ENCODE measurements around the gene GNG7. TPM values are rescaled to one million over a fixed set of nuclear protein-coding genes. Genes with fewer than 3 reads are reported as not detected.
"Not testable (repeated sequence)": the region's sequence is repeated elsewhere in the genome, so short reads cannot be mapped to it uniquely, and the experiment has no call there.

Gene GNG7
- polyA plus RNA-seq, 3 donors from 2014 or later, result 0.22 to 0.84 (median 0.33) TPM

GRCh38 chr19:2713170-2713569 lies 10.7 kb upstream of the GNG7 start:
- not testable (repeated sequence) for H3K9me3 Mint-ChIP-seq; H3K27ac Mint-ChIP-seq; H3K27me3 Mint-ChIP-seq (ENCODE audit: low read depth in 3 of 3); H3K4me1 Mint-ChIP-seq; H3K36me3 Mint-ChIP-seq; DNase-seq; H3K4me3 Mint-ChIP-seq

- no peak for DNase-seq
- no peaks in the 10 kb centered on the region for H3K4me1 Mint-ChIP-seq
Measured at GRCh38 chr19:2711875-2712205, 9.3 kb upstream of the GNG7 start.

GRCh38 chr19:2711172-2711874 lies 8.8 kb upstream of the GNG7 start:
- Mint-ChIP-seq H3K9me3 (peaks cover 0 to 9% (median 1%) of the 10 kb centered on the region in 6 donors), H3K36me3 (peaks cover 0 to 4% (median 0%) of the 10 kb centered on the region in 3 donors), H3K4me3 (no peak overlapping the region), H3K4me1 (no peaks in the 10 kb centered on the region), H3K27me3 (ENCODE audit: low read depth in 3 of 3) (peaks cover 0 to 4% (median 3%) of the 10 kb centered on the region in 3 donors), H3K27ac (no peak overlapping the region)
- DNase-seq, result no peak

More at GRCh38 chr19:2711875-2712205, 9.3 kb upstream of the GNG7 start:
- peaks cover 0 to 9% (median 2%) of the 10 kb centered on the region in 6 donors for H3K9me3 Mint-ChIP-seq
- H3K27me3 Mint-ChIP-seq (ENCODE audit: low read depth in 3 of 3), result peaks cover 0 to 4% (median 2%) of the 10 kb centered on the region in 3 donors
- H3K36me3 Mint-ChIP-seq, result peaks cover 0 to 4% (median 0%) of the 10 kb centered on the region in 3 donors
- H3K27ac Mint-ChIP-seq, result no peak overlapping the region
- no peak overlapping the region for H3K4me3 Mint-ChIP-seq

- DNase-seq, result no peak
- Mint-ChIP-seq H3K27ac (no peak overlapping the region), H3K4me3 (no peak overlapping the region), H3K36me3 (no peaks in the 10 kb centered on the region), H3K27me3 (ENCODE audit: low read depth in 3 of 3) (peaks cover 4 to 5% (median 4%) of the 10 kb centered on the region in 3 donors), H3K4me1 (peaks cover 6 to 7% of the 10 kb centered on the region in 2 donors), H3K9me3 (no peaks in the 10 kb centered on the region)
Measured at GRCh38 chr19:2706251-2706650, 3.8 kb upstream of the GNG7 start.

GRCh38 chr19:2703691-2704216 lies 1.3 kb upstream of the GNG7 start:
- peaks cover 2 to 5% (median 4%) of the 10 kb centered on the region in 3 donors for H3K27me3 Mint-ChIP-seq (ENCODE audit: low read depth in 3 of 3)
- H3K4me1 Mint-ChIP-seq, result peaks cover 6 to 7% of the 10 kb centered on the region in 2 donors
- H3K4me3 Mint-ChIP-seq, result peak overlapping the region in 3 of 5 donors; percentile 18 to 21 (median 18)
- no peak for DNase-seq
- no peaks in the 10 kb centered on the region for H3K9me3 Mint-ChIP-seq
- H3K36me3 Mint-ChIP-seq, result no peaks in the 10 kb centered on the region
- H3K27ac Mint-ChIP-seq, result no peak overlapping the region

GRCh38 chr19:2703077-2703437 lies 563 bp upstream of the GNG7 start:
- Mint-ChIP-seq H3K27ac (peak overlapping the region in 3 of 6 donors; percentile 32 to 83 (median 40)), H3K4me1 (peaks cover 6 to 7% of the 10 kb centered on the region in 2 donors), H3K4me3 (peak overlapping the region; percentile 60 to 79 (median 69)), H3K36me3 (no peaks in the 10 kb centered on the region), H3K27me3 (ENCODE audit: low read depth in 3 of 3) (peaks cover 2 to 5% (median 4%) of the 10 kb centered on the region in 3 donors), H3K9me3 (no peaks in the 10 kb centered on the region)
- DNase-seq, result no peak

- peaks cover 2 to 5% (median 4%) of the 10 kb centered on the region in 3 donors for H3K27me3 Mint-ChIP-seq (ENCODE audit: low read depth in 3 of 3)
- H3K27ac Mint-ChIP-seq, result no peak overlapping the region
- DNase-seq, result no peak
- peak overlapping the region; percentile 20 to 73 (median 48) for H3K4me3 Mint-ChIP-seq
- peaks cover 6 to 7% of the 10 kb centered on the region in 2 donors for H3K4me1 Mint-ChIP-seq
- H3K36me3 Mint-ChIP-seq, result no peaks in the 10 kb centered on the region
- no peaks in the 10 kb centered on the region for H3K9me3 Mint-ChIP-seq
Measured at GRCh38 chr19:2701361-2702169, 929 bp downstream of the GNG7 start.

- H3K27ac Mint-ChIP-seq, result peak overlapping the region in 1 of 6 donors; percentile 32
- no peaks in the 10 kb centered on the region for H3K9me3 Mint-ChIP-seq
- DNase-seq, result no peak
- peaks cover 2 to 4% (median 2%) of the 10 kb centered on the region in 3 donors for H3K27me3 Mint-ChIP-seq (ENCODE audit: low read depth in 3 of 3)
- no peaks in the 10 kb centered on the region for H3K36me3 Mint-ChIP-seq
- H3K4me3 Mint-ChIP-seq, result peak overlapping the region in 1 of 5 donors; percentile 11
- peaks cover 6 to 7% of the 10 kb centered on the region in 2 donors for H3K4me1 Mint-ChIP-seq
Measured at GRCh38 chr19:2700660-2701360, 1.7 kb downstream of the GNG7 start.

GRCh38 chr19:2699413-2700140 lies 2.9 kb downstream of the GNG7 start:
- peaks cover 6 to 7% of the 10 kb centered on the region in 2 donors for H3K4me1 Mint-ChIP-seq
- no peaks in the 10 kb centered on the region for H3K9me3 Mint-ChIP-seq
- peak overlapping the region in 1 of 6 donors; percentile 39 for H3K27ac Mint-ChIP-seq
- no peaks in the 10 kb centered on the region for H3K36me3 Mint-ChIP-seq
- no peak for DNase-seq
- peaks cover 2 to 4% (median 2%) of the 10 kb centered on the region in 3 donors for H3K27me3 Mint-ChIP-seq (ENCODE audit: low read depth in 3 of 3)
- H3K4me3 Mint-ChIP-seq, result no peak overlapping the region

- H3K27me3 Mint-ChIP-seq (ENCODE audit: low read depth in 3 of 3), result peaks cover 0 to 9% (median 0%) of the 10 kb centered on the region in 3 donors
- no peaks in the 10 kb centered on the region for H3K4me1 Mint-ChIP-seq
- DNase-seq, result no peak
- no peak overlapping the region for H3K4me3 Mint-ChIP-seq
- H3K9me3 Mint-ChIP-seq, result no peaks in the 10 kb centered on the region
- no peak overlapping the region for H3K27ac Mint-ChIP-seq
- H3K36me3 Mint-ChIP-seq, result no peaks in the 10 kb centered on the region
Measured at GRCh38 chr19:2694196-2694595, 8.3 kb downstream of the GNG7 start.

GRCh38 chr19:2693492-2694160 lies 8.9 kb downstream of the GNG7 start:
- H3K9me3 Mint-ChIP-seq, result no peaks in the 10 kb centered on the region
- H3K4me1 Mint-ChIP-seq, result no peaks in the 10 kb centered on the region
- H3K36me3 Mint-ChIP-seq, result no peaks in the 10 kb centered on the region
- H3K27ac Mint-ChIP-seq, result no peak overlapping the region
- H3K27me3 Mint-ChIP-seq (ENCODE audit: low read depth in 3 of 3), result peaks cover 0 to 9% (median 0%) of the 10 kb centered on the region in 3 donors
- DNase-seq, result no peak
- no peak overlapping the region for H3K4me3 Mint-ChIP-seq

- no peaks in the 10 kb centered on the region for H3K4me1 Mint-ChIP-seq
- H3K27me3 Mint-ChIP-seq (ENCODE audit: low read depth in 3 of 3), result peaks cover 0 to 9% (median 0%) of the 10 kb centered on the region in 3 donors
- no peaks in the 10 kb centered on the region for H3K36me3 Mint-ChIP-seq
- no peaks in the 10 kb centered on the region for H3K9me3 Mint-ChIP-seq
- DNase-seq, result no peak
- H3K27ac Mint-ChIP-seq, result no peak overlapping the region
- no peak overlapping the region for H3K4me3 Mint-ChIP-seq
Measured at GRCh38 chr19:2691951-2692350, 10.5 kb downstream of the GNG7 start.

GRCh38 chr19:2690856-2691255 lies 11.6 kb downstream of the GNG7 start:
- Mint-ChIP-seq H3K4me1 (no peaks in the 10 kb centered on the region), H3K27ac (no peak overlapping the region), H3K27me3 (ENCODE audit: low read depth in 3 of 3) (peaks cover 0 to 9% (median 0%) of the 10 kb centered on the region in 3 donors), H3K36me3 (no peaks in the 10 kb centered on the region), H3K4me3 (no peak overlapping the region), H3K9me3 (no peaks in the 10 kb centered on the region)
- DNase-seq, result no peak

Data from immature natural killer cell (primary cell).